CD4-positive, alpha-beta T cell treated with Interleukin-4 for 4 hours (primary cell): Measurements from ENCODE around the gene BICRAL.
A peak's percentile ranks its signal among the peaks of the same experiment; 100 is the strongest.

Source experiments
- DNase-seq: peaks from one replicate; pipeline ENCODE4 v3.0.0-alpha.2; 2020

The BICRAL gene

GRCh38 chr6:42766163-42766670, 15.6 kb upstream of the BICRAL start:
- peak; percentile 24 for DNase-seq

GRCh38 chr6:42769051-42769450, 12.8 kb upstream of the BICRAL start:
- DNase-seq: no peak

GRCh38 chr6:42769836-42770235, 12.0 kb upstream of the BICRAL start:
- DNase-seq: no peak

GRCh38 chr6:42771741-42772100, 10.1 kb upstream of the BICRAL start:
- DNase-seq: peak; percentile 91

GRCh38 chr6:42774201-42774600, 7.7 kb upstream of the BICRAL start:
- peak; percentile 48 for DNase-seq

GRCh38 chr6:42774821-42775487, 6.9 kb upstream of the BICRAL start:
- DNase-seq: peak; percentile 81

- no peak for DNase-seq
Observed at GRCh38 chr6:42777126-42777822, 4.6 kb upstream of the BICRAL start.

GRCh38 chr6:42778122-42778521, 3.7 kb upstream of the BICRAL start:
- no peak for DNase-seq

- no peak for DNase-seq
Observed at GRCh38 chr6:42779521-42779920, 2.3 kb upstream of the BICRAL start.

- peak; percentile 36 for DNase-seq
Observed at GRCh38 chr6:42781546-42781795, 381 bp upstream of the BICRAL start.

- DNase-seq: peak; percentile 87
Observed at GRCh38 chr6:42782689-42783176, 881 bp downstream of the BICRAL start.

GRCh38 chr6:42783177-42783875, 1.5 kb downstream of the BICRAL start:
- peak; percentile 79 for DNase-seq

- peak; percentile 62 for DNase-seq
Observed at GRCh38 chr6:42783876-42784642, 2.2 kb downstream of the BICRAL start.

GRCh38 chr6:42784717-42785498, 3.1 kb downstream of the BICRAL start:
- DNase-seq: no peak

- no peak for DNase-seq
Observed at GRCh38 chr6:42786525-42786985, 4.7 kb downstream of the BICRAL start.

GRCh38 chr6:42787063-42787472, 5.2 kb downstream of the BICRAL start:
- no peak for DNase-seq

- DNase-seq: no peak
Observed at GRCh38 chr6:42788671-42789070, 6.8 kb downstream of the BICRAL start.

GRCh38 chr6:42790549-42791181, 8.8 kb downstream of the BICRAL start:
- DNase-seq: no peak

- DNase-seq: peak; percentile 28
Observed at GRCh38 chr6:42791706-42792320, 10.0 kb downstream of the BICRAL start.

- no peak for DNase-seq
Observed at GRCh38 chr6:42795651-42796050, 13.8 kb downstream of the BICRAL start.

GRCh38 chr6:42796171-42796570, 14.3 kb downstream of the BICRAL start:
- DNase-seq: no peak
